GM19025 (cell line): ENCODE measurements around the gene PTGES3L.
"Not testable (repeated sequence)": the region's sequence is repeated elsewhere in the genome, so short reads cannot be mapped to it uniquely, and the experiment has no call there.

ENCODE experiments used
- ATAC-seq: cut with Tn5 transposase; IDR thresholded peaks from one replicate; pipeline ENCODE4 v1.9.1; 2021; ENCODE audit warnings: mild to moderate bottlenecking, low read depth, moderate library complexity; ENCODE audit not compliant: unreplicated experiment

PTGES3L gene

DNA sequence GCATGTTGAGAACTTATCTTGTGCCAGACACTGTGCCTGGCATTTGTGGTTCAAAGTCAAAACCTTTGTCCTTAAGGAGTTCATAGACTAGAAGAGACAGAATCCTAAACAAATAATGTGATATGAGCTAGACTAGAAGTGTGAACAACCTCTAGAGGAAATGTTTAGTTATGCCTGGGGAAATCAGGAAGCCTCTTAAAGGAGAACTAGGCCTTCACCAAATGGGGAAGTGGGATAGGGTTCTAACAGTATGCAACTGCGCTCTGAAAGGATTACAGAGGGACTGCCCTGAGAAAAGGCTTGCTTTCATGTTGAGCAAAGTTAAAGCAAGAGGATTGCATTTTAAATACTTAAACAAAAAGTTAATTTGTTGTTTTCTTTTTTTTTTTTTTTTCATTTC lies 5.3 kb upstream of the PTGES3L start:
- ATAC-seq: no peak

DNA sequence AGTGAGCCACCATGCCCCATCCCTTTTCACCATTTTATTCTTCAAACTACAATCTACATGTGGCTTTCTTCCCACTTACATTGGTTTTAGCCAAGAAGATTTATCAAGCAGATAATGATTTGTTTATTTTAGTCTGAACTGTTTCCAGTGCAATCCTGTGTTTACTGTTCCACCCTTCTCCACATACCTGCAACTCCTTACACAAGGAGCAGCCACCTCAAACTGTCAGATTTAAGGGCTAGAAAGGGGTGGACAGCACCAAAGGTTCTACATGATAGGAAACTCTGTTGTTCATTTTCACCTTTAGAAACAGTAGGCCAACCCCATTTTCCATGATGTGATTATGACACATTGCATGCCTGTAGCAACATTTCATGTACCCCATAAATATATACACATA lies 2.4 kb upstream of the PTGES3L start:
- no peak for ATAC-seq

DNA sequence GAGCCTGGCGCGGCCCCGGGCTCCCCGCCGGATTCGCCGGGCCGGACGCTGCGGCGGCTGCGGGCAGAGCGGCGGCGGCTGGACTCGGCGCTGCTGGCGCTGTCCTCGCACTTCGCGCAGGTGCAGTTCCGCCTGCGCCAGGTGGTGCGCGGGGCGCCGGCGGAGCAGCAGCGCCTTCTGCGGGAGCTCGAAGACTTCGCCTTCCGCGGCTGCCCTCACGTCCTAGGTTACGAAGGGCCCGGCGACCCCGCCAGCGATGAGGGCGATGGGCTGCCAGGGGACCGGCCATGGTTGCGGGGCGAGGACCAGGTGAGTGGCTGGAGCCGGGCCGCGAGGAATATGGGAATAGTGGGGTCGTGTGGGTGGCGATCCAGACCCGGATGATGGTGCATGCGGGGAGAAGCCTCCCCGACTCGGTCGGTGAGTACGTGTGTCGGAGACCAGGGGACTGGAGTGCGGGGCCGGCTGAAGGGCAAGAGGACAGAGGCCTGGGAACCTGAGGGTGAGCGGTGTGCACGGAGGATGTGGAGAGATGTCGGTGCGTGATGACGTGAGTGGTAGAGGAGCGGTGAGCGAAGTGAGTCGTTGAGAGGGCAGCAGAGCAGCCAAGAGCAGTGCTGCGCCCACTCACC lies 1.0 kb upstream of the PTGES3L start:
- ATAC-seq: no peak

DNA sequence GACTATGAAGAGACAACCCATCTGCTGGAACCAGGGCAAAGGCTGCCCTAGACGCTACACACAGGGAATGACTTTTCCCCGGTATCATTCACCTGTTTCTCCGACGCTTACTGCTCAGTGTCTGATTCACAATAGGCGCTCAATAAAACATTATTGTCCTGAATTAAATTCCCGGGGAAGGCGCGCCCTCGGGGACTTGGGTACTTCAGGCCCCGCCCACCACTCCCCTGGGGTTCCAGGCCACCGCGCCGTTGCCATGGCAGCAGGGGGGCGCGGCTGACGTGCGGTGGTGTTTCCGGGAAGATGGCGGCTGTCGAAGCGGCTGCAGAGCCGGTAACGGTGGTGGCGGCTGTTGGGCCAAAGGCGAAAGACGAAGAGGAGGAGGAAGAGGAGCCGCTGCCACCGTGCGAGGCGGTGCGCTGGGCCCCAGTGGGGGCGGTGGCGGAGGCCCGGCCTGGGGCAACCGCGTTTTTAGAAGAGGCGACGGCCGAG lies 440 bp upstream of the PTGES3L start, which contains the start of gene RUNDC1:
Gene RUNDC1 (plus strand): TSS at position 292 of the 492 bp plus-strand sequence. CDS start 12 bp downstream, at position 304.
- ATAC-seq: no peak

DNA sequence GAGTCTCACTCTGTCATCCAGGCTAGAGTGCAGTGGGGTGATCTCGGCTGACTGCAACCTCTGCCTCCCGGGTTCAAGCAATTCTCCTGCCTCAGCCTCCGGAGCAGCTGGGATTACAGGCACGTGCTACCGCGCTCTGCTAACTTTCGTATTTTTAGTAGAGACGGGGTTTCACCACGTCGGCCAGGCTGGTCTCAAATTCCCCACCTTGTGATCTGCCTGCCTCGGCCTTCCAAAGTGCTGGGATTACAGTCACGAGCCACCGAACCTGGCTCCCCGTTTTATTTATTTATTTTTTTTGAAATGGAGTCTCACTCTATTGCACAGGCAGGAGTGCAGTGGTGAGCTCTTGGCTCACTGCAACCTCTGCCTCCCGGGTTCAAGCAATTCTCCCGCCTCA lies 4.2 kb downstream of the PTGES3L start:
- not testable (repeated sequence) for ATAC-seq

DNA sequence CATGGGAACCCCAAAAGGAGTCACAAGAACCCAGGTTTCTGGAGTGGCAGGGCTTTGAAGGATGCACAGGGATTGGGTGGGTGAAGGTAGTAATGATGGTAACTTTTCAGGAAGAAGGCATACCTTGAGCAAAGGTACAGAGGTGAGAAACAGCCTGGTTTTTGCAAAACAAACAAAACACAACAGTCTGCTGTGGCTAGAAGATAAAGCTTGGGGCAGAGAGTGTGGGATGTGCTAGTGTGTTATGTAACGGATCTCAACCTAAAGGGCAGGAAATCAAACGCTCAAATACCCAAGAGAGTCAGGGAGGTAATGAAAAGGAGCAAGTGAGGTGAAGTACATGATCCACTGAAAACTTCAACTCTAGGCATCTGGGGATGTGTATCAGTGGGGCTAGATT lies 4.6 kb downstream of the PTGES3L start:
- ATAC-seq: no peak

DNA sequence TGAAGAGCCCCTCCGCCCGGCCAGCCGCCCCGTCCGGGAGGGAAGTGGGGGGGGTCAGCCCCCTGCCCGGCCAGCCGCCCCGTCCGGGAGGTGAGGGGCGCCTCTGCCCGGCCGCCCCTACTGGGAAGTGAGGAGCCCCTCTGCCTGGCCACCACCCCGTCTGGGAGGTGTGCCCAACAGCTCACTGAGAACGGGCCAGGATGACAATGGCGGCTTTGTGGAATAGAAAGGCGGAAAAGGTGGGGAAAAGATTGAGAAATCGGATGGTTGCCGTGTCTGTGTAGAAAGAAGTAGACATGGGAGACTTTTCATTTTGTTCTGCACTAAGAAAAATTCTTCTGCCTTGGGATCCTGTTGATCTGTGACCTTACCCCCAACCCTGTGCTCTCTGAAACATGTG lies 6.6 kb downstream of the PTGES3L start:
- not testable (repeated sequence) for ATAC-seq

DNA sequence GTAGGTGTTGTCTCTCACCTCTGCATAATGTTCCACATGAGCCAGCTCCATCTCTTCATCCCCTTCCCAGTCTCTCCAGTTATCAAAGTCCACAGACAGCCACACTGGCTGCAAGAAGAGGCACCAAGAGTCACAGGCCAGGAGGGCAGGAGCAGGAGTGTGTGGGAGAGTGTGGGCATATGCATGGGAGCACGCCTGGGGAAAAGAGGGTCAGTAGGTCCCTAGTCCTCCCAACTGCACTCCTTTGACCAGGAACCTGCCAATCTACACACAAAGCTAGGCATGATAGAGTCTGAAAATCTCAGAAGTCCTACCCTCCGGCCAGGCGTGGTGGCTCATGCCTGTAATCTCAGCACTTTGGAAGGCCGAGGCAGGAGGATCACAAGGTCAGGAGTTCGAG lies 8.3 kb downstream of the PTGES3L start:
- ATAC-seq: no peak

DNA sequence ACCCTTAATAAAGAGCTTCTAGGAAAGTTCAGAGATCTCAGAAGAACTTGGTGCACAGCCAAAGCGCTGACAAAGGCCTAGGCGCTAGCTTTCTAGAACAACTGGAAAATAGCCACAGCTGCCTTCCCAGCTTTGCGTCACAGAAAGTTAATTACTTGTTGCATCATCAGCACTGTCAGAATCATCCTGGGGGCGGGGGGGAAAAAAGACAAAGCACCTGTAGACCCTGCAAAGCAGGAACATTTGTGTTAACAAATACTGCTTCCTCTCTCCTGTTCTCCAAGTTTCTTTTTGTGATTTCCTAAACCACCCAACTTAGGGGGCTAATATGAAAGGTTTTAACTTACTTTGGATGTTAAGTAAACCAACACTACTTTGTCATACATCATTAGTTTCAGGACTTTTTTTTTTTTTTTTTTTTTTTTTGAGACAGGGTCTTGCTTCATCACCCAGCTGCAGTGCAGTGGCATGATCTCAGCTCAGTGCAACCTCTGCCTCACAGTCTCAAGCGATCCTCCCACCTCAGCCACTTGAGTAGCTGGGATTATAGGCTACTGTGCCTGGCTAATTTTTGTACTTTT lies 10.8 kb downstream of the PTGES3L start:
- no peak for ATAC-seq

DNA sequence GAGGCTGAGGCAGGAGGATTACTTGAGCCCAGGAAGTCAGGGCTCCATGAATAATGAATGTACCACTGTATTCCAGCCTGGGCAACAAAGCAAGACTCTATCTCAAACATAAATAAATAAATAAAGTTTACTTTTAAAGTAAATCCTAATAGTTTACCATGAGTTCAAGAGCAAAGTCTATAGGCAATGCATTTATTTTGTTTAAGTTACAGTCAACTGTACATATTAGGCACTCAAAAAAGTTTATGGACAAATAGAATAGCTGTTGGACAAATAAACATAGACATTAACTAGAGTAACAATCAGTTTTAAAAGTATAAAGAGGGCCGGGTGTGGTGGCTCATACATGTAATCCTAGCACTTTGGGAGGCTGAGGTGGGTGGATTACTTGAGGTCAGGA lies 12.0 kb downstream of the PTGES3L start:
- no peak for ATAC-seq

DNA sequence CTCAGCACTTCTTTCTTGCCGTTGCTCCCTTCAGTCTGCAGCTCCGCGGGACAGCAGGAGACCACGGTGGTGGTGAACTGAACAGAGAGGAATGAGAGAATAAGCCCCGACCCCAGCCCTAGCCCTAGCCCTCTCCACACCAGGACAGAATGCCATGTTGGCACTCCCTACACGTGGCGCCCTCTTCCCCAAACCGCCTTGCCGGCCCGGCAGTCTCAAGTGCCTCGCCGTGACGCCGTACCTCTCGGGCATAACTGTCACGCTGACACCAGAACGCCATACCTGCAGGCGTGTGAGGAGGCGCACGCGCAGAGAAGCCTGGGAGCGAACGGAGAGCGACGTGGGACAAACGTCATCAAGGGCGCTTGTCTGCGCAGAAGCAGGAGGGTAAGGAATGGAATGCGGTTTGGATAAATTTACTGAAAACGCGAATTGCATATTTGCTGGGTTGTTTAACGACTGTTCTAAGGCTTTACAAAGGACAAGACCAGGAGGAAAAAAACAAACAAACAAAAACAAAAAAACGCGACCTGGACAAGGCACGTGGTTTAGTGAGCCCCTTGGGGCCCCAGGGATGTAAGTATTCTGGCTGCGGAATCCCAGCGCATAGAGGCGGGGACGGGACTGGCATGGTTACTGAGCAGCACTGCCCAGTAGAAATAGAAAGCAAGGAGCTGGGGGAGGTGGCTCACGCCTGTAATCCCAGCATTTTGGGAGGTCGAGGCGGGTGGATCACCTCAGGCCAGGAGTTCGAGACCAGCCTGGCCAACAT lies 15.5 kb downstream of the PTGES3L start, which contains the start of gene AARSD1:
Gene AARSD1 (minus strand): TSS at position 294 of the 772 bp plus-strand sequence. CDS start 14 bp downstream, at position 280.
- no peak for ATAC-seq

DNA sequence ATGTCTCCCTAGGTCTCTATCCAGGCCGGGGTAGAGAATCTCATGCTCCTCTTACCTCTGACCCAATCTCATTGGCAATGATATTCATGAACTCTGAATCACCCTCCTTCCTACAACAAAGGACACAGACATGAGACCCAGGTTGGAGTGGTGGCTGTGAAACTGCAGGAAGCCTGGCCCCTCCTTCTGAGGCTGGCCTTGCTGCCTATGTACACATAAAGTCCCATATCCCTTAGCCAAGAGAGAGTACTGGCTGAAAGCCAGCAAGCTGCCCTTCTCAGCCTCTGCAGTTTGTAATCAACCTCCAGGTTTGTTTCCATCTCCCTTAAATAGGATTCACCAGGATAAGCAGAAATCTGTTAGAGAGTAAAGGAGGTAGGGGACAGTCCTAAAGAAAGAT lies 26.2 kb downstream of the PTGES3L start:
- ATAC-seq: no peak

DNA sequence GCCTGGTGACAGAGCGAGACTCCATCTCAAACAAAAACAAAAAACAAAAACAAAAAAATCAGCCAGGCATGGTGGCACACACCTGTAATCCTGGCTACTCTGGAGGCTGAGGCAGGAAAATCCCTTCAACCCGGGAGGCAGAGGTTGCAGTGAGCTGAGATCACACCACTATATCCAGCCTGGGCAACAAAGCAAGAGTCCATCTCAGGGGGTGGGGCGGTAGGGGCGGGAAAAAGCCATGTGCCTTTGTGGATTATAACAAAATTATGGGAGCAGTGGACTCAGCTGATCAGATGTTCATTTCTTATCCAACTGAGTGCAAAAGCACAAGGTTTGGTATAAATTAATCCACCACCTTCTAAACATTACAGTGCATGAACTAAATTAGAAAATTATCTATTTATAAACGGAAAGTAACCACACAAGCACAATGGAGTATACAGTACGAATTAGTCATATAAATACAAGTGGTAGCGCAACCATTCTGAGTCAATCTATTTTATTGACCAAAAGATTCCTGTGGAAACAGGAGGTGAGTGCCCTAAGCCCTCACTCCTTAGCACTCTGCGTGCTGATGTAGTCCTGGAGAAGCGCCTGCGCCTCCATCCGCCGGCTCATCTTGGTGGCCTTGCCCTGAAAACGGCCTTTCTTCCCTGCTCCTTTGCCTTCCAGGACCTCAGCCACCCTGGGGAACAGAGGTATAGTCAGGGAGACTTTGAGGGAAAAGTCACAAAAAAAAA lies 29.7 kb downstream of the PTGES3L start:
- ATAC-seq: no peak

DNA sequence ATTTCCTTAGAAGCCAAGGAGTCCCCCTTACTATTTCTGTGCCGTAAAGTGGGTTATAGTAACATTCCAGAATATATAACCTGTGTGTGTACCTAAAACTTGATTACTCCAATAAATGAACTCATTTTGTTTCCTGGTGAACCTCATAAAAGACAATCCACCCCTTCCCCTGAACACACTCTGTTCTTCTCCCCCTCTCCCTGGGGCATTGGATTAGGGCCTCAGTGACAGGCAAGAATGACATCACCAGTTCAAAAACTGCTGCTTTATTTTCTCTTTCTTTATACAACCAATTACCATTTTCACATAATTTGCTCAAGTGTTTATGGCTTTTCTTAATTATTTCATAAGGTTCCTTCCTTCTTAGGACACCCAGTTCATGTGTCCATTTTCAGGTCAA lies 33.1 kb downstream of the PTGES3L start:
- ATAC-seq: no peak

DNA sequence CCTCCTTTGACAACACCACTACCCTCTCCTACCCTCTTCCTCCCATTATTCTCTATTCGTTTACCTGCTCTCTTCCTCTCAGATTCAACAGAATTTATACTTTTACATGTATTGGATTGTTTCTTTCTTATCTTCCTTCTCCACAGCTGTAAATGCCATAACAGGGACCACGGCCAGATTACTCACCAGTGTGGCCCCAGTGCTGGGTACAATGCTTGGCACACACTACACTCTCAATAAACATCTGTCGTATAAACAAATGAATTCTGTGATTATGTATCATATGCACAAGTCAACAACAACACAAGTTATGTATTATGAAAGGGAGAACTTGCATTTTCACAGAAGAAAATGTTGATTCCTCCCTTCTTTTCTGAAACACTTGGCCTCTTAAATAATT lies 35.7 kb downstream of the PTGES3L start:
- no peak for ATAC-seq

DNA sequence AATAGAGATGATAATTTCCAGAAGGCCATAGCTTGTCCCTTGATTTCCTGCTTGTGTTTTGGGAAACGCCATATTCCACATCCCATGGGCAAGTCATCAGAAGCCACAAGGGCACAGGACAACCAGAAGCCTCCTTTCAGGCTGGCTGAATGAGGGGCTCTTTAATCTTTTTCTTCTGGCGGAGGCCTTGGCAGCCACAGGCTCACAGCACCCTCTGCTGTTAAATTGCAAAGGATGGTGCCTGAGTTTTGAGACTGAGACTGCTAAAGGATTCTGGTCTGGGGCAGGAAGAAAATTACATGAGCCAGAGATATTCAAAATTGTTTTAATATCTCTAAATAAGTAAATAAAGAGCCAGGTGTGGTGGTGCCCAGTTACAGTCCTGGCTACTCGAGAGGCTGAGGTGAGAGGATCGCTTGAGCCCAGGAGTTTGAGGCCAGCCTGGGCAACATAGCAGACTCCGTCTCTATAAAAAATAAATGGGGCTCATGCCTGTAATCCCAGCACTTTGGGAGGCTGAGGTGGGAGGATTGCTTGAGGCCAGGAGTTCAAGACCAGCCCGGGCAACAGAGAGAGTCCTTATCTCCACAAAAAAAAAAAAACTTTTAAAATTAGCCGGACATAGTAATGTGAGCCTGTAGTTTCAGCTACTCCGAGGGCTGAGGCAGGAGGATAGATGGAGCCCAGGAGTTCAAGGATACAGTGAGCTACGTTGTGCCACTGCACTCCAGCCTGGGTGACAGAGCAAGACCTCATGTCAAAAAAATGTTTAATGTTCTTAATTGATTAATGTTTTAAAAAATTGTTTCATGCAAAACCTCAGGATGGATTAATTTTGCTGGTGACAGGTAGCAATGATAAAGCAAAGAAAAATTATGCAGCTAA lies 41.9 kb downstream of the PTGES3L start:
- no peak for ATAC-seq

DNA sequence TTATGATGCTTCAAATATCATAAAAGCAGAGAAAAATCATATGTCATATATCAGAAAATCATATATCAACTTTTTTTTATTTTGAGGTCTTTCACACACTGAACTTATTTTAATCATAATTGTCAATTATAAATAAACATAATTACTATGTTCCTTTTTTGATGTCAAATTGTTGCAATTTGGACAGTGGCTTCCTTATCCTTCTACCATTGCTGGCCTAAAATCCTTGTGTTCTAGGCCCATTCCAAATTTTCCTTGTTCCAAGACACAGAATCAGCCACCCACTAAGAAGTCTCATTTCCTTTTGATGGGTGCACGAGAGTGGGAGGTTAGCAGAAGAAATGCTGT lies 50.4 kb downstream of the PTGES3L start:
- no peak for ATAC-seq

DNA sequence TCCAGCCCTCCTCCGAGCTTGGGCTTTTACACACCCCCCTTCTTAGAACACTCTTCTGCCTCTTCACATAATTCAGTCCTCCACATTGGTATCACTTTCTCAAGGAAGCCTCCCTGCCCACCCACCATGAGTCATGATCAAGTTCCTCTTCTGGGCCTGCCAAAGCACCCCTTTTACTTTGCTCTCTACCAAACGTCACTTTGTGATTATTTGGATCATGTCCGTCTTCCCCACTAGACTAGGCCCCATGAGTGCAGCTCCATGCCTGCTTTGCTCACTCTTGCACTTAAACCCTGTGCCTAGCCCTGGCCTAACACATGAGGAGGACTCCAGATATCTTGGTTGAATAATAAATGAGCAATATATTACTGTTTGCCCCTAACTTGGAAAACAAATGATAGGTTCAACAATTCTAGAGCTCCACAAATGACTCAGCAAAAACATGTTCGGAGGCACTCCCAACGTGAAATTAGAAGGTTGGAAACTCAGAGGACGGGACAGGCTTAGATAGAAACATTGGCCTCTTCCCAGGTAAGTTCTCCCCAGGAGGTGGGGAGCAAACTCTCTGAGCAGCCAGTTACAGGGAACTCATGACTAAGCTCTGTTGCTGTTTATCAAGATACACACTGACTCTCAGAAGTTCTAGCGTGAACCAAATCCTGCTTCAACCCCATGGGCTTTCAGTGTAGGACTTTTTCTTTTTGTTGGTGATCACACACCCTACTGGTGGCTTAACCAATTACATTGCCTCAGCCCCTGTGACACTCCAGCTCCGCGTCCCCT lies 51.0 kb downstream of the PTGES3L start:
- no peak for ATAC-seq

DNA sequence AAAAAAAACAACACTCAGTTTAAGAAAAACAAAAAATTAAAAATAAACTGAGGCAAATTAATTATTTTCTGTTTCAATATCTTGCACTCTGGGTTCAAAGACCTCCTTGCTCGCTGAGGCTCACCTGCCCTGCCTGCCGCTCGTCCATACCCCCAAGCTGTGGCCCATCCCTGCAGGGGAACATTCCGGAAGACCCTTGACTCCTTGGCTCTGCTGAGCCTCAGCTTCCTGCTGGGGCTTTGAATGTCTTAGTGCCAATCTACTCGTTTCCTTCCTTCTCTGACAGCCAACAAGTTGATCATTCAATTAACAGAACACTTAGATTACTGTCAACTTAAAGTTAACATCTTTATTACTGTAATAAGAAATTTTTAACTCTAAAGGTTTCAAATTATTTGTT lies 55.0 kb downstream of the PTGES3L start:
- ATAC-seq: no peak
